NCI-H1417 (cell line): ENCODE data around the gene GPR82.
"Not testable (repeated sequence)": the region's sequence is repeated elsewhere in the genome, so short reads cannot be mapped to it uniquely, and the experiment has no call there.

Experiments used
- DNase-seq, 3 experiments: peaks; one replicate each; lab custom pipeline; 2025; lab: John Stamatoyannopoulos, UW

The GPR82 gene, protein sequence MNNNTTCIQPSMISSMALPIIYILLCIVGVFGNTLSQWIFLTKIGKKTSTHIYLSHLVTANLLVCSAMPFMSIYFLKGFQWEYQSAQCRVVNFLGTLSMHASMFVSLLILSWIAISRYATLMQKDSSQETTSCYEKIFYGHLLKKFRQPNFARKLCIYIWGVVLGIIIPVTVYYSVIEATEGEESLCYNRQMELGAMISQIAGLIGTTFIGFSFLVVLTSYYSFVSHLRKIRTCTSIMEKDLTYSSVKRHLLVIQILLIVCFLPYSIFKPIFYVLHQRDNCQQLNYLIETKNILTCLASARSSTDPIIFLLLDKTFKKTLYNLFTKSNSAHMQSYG

DNA sequence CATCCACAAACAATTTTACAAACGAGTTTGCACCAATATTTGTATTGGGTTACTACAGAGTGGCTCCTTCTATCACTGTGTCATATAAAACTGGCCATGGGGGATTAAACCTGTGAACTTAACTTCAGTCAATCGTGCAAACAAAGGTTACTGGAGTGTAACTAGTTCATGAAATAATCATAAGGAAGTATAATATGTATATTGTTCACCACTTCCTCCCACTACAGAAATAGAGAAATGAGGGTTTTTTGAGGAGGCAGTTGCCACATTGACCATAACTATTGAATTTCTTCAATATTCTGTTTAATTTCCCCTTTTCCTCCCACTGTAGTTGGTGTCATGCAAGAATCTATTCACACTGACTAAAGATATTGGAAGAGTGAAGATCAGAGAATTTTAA lies at the start of gene GPR82:
TSS of gene GPR82 (plus strand) at position 356 of the 400 bp plus-strand sequence. CDS start 2,846 bp downstream, outside the sequence.
- DNase-seq, result no peak

DNA sequence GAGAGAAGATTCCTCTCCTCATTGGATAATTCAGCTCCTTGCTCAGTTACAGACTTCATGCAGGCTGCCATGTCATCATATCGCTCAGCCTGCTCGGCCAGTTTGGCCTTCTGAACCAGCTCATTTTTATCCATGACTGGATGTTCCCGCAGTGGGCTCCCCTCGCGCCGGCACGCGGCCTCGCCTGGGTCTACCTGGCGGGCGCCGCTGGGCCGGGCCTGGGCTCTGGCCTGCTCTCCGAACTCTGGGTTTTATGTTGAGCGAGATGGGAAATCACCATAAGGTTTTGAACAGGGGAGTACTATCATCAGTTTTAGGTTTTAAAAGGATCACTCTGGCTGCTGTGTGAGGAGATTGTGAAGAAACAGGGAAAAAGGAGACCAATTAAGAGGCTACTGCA lies 47.6 kb upstream of the GPR82 start:
- not testable (repeated sequence) for DNase-seq

DNA sequence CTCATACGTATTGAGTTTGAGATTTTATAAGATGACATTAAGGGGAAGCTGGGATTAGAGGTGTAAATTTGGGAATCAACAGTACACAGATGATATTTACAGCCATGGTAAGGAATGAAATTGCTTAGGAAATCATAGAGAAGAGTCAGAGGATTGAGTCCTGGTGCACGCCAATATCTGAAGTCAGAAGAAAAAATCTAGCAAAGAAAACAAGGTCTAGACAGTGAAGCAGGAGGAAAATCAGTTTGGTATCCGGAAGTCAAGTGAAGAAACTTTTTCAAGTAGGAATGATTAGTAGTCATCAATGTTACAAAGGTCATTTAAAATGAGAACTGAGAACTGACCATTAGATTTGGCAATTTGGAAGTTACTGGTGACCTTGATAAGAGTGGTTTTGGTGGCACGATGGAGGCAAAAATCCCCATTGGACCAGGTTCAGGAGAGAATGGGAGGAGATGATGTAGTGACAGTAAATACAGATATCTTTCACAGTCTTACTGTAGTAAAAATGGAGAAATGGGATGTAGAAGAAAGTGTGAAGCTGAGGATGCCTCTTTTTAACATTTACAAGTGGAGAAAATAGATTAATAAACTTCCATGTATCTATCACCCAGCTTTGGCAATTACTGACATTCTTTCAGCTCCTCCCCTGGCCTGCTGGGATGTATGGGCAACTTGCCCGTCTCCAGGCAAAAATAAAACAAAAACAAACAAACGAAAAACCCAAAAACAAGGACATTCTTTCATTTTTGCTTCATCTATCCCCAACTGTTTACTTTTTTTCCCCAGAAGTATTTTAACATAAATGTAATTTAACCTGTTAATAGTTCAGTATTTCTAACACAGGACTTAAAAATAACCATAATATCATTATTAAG lies 46.6 kb upstream of the GPR82 start:
- DNase-seq, result no peak

DNA sequence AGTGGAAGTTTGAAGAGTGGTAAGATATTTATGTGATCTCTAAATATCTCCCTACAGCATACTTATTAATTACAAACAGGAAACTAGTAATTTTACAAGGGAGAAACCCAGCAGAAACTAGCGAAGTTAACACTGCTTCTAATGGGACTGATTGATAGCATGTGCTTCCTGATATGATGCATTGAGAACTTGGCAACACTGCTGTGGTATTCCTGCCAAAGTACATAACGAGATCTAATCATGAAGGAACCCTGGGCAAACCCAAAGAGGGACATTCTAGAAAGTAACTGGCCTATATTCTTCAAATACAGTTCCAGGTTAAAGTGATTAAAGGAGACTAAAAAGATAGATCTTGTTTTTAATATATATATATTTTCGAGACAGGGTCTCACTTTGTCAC lies 39.8 kb upstream of the GPR82 start:
- DNase-seq, result no peak

DNA sequence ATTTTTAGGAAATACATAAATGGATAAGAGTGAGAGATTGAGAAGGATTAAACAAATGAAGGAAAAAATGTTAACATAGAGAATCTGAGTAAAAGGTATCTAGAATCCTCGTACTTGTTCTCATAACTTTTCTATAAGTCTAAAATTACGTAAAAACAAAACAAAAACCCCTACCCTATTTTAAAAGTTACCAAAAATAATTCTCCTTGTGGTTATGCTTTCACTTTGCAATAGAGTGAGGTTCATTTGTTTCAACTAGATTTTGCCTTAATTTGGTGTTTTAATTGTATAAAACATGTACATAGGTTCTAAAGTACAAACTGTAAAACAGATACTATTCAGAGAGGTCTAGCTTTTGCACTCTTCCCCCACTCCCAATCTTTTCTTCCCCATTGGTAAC lies 39.0 kb upstream of the GPR82 start:
- DNase-seq, result no peak

DNA sequence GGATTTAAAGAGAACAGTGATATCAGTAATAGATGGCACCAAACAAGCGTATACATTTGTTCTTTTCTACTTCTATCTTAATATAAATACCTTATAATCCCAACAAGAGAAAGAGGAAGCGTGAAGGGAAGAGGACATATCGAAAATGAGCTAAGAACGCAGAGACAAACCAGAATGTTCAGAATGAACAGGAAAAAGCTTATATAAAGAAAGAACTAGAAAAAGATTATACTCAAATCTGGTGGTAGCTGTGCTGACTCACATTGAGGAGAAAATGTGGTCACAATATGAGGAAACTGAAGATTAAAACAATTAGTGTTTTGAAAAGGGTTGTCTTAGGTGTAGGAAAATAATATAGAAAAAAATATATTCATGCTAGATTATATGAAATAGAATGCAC lies 37.2 kb upstream of the GPR82 start:
- DNase-seq, result no peak

DNA sequence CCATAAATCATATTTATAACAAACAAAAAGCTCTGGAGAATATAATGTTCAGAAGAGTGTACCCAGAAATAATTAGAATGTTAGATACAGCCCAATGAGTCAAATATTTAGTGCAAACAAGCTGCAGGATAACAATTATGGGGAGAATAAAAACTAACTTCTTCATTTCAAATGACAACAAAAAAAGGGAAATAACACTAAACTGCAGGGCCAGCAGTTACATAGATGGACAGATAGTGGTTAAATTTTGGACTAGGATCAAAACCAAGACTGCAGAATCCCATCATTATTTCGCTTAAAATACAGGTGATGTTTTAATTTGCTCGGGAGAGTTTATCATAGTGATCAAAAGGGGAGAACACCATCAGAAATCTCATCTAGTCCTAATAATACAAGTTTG lies 35.8 kb upstream of the GPR82 start:
- DNase-seq, result no peak

DNA sequence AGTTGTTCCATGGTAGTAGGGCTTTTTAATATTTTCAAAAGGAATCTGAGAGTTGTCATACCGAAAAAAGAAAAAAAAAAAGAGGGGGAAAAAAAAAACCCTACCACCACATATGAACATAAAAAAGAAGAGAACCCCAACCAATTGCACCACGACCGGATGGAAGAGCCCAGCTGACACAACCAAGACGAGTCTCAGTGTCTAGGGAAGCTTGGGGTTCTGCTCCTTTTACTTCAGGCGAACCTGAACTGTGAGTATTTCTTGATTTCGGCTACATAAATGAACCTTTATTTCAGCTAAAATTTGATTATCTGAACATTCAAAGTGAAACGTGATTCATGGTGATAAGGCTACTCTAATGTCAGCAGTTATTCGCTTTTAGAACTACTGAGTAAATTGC lies 35.1 kb upstream of the GPR82 start, which contains the start of gene GPR34:
TSS of gene GPR34 (plus strand) at position 139 of the 400 bp plus-strand sequence. CDS start 6,661 bp downstream, outside the sequence.
- no peak for DNase-seq

DNA sequence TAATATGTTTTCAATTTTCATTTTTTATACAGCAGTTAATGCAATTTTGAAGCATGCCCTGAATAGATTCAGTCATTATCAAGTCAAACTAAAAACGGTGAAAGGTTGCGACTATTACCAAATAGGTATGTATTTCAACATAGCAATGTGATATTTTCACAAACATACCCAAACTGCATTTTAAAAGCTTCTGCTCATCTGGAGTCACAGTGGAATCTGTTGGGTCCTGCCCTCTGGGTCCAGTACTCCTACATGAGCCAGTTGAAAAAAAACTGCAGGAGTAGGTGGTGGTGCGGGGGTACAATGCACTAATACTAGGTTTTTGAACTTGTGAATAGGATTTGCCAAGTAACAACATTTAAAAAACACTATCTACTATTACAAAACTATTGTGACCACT lies 34.3 kb upstream of the GPR82 start:
- no peak for DNase-seq

DNA sequence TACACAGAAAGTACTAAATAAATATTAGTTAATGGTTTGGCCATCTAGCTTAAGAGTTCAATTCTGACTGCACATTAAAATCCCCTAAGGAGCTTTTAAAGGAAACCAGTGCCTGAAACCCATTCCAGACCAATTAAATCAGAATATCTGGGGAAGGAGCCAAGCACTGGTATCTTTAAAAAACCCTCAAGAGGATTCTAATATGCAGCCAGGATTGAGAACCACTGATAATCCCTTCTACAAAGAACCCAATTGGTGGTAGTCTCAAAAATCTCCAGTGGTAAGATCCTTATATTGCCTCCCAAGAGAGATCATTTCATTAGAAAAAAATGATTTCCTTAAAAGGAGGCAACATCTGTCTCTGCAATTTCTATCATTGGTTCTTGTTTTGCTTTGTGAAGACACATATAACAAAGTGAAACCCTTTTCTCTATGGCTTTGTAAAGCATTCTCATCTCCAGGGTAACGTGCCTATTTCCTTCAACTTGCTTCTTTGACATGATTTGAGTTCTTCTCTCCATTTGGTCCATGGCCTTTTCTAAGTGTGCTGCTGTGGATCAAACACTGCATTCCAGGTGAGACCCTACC lies 31.7 kb upstream of the GPR82 start:
- no peak for DNase-seq

DNA sequence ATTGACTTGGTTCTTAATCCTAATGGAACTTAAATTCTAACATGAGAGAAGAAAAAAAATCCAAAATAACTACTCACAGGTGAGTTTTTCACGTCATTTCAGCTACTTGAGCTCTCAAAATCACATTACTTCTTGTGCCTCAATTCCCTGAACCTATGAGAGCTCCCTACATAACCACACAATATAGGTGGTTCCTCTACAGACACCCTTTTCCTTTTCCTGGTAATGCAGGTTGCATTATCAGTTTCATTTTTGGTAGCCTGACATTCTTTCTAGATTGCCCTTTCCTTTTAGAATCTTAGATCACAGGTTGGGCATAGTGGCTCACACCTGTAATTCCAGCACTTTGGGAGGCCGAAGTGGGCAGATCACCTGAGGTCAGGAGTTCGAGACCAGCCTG lies 31.0 kb upstream of the GPR82 start:
- DNase-seq, result no peak

DNA sequence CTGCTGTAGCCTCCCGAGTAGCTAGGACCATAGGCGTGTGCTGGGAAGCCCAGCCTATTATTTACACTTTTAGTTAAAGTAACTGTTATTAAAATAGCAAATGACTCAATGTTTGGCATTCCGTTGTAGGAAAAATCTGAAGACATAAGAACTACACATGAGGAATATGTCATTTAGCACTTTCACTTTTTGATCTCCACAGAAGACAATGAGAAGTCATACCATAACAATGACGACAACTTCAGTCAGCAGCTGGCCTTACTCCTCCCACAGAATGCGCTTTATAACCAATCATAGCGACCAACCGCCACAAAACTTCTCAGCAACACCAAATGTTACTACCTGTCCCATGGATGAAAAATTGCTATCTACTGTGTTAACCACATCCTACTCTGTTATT lies 28.6 kb upstream of the GPR82 start:
- no peak for DNase-seq

DNA sequence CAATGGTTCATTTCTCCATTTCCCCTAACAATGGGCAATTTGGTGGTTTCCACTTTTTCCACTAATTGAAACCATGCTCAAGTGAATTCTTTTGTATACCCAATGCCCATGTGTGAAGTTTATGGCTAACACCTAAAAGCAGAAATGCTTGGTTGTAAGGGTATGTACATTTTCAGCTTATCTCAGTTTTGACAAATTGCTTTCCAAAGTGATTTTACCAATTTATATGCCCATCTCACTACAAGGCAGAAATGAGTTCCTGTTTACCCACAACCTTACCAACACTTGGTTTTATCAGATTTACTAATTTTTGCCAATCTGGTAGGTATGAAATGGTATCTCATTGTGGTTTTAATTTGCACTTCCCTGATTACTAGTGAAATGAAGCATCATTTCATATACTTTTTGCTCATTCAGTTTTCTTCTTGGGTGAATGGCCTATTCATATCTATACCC lies 20.4 kb upstream of the GPR82 start:
- no peak for DNase-seq

DNA sequence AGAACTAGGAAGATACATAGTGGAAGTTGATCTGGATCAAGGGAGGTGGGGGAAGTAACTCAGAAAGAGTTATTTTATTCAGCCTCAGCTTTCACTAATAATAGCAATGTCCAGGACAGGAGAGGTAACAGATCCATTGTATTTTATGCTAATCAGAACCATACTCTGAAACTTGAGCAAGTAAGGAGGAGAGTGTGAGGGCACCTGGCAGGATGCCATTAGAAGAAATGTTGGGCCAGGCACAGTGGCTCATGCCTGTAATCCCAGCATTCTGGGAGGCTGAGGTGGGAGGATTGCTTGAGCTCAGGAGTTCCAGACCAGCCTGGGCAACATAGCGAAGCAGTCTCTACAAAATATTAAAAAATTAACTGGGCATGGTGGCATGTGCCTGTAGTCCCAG lies 18.9 kb upstream of the GPR82 start:
- DNase-seq, result no peak

DNA sequence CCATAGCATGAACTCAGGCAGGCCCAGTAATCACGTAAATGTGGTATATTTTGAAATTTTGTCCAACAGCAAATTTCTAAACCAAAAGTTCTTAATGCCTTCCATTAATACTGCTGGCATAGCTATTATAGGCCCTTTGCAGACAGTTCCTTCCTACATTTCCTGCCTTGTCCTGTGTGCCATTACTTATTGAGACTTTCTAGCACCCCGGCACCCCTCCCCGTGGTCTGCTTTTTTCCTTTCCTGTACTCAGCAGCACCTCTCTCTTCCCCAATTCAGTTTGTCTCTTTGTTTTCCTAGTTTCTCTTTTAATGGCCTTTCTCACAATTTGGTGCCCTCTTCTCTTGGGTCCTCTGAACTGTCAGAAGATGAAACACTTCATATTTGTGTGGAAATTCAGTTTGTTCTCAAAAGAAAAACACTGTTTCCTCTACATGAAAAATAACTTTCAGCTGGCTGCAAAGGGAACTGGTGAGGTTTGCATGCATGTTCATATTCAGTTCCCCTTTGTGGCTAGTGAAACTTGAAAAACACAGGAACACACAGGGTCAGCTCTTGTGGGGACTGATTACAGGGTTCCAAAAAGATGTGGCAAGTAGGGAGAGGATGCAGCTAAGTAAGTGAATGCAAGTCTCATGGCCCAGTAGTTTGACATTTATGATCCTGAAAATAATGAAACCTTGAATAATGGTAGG lies 18.2 kb upstream of the GPR82 start:
- DNase-seq, result no peak

DNA sequence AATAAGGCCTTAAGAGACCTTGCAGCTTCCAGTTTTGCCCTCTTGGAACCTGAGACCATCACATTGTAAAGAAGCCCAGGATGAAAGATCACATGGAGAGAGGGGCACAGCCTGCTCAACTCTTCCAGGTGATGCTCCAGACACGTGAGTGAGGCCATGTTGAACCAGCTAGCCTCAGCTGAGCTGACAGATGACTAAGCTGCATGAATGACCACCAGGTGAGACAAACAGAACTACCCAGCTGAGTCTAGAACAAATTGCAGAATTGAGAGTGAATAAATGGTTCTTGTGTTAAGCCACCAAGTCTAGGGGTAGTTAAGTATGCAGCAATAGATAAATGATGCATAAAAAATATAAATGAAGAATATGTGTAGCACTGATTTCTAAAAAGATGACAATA lies 16.8 kb upstream of the GPR82 start:
- DNase-seq, result no peak

DNA sequence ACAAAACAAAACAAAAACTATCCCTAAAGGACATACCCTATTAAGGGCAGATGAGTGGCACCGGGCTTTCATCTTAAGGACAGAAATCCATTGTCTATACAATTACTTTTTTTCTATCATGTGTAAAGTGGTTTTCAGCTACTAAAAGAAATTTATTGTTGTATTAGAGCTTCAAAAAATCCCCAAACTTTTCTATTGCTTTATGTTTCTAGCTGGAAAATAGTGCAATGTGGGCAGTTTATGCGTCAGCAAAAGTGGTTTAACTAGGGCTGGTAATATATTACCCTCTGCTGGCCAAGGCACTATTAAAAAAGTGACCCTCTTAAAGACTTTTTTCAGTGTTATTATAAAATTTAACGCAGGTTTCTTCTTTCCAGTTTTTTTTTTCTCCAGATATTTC lies 15.5 kb upstream of the GPR82 start:
- DNase-seq, result no peak

DNA sequence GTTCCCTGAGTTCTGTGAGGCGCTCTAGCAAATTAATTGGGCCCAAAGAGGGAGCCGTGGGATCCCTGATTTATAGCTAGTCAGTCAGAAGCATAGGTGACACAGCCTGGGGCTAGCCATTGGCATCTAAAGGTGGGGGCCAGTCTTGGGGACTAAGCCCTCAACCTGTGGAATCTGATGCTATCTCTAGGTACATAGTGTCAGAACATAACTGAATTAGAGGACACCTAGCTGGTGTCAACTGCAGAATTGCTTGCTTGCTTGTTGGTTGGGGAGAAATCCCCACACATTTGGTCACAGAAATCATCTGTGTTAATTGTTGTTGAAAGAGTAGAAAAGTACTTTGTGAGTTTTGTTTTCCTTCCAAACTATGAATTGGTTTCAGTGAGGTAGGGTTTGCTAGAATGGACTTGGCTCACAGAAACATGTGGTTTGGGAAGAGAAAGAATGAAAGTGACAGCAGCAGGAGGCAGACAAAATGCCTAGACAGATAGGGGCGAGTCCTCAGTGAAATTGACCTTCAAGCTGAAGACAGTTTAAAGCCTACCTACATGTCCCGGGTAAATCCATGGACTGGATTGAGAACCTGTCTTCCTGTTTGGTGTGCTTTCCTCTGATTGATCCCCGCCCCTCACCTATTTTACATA lies 12.8 kb upstream of the GPR82 start:
- DNase-seq, result no peak

DNA sequence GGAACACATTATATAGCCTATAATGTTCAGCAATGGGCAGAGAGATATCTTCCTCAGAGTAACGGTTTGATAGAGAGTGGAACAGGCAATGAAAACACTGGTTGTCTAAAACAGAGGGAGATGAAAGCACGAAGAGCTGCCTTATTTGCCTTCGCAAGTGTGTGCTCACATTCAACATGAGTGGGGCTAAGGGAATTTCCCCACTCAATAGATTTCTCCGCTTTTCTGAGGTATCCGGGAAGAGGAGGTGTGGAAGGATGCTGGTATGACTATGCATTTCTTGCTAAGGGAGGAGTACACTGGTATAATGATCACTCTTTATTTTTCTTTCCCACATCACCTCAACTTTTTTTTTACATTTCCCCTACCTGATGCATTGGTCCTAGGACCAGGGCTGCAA lies 7.8 kb upstream of the GPR82 start:
- no peak for DNase-seq

DNA sequence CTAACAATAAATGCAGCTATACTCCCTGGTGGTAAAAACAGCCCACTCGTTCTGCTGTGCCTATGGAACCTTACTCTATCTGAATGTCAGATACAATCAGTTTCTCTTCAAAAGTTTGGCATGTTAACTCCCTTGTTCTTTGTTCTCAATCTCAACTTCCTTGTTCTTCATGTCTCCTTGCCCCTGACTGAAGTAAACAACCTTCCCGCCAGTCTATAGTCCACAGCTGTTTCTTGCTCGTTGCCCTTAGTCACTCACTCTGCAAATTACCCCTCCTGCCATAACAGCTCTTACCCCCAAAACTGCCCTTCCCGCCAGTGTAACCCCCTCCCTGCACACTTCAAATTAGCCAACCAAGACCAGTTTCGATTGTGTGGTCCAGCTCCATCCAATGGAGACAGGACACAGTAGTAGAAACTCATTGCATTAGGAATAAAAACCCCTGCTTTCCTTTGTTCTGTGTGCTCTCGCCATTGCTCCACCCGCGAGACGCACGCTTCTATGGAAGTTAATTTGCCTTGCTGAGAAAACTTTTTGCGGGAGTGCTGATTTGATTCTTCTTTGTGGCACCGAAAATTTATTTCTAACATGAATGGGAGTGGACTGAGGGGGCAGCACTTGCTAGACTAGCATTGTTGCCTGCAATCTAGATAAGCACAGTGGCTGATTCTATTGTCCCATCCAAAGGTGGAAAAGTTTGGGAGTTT lies 7.1 kb upstream of the GPR82 start:
- DNase-seq, result no peak
